Endothelial cell of umbilical vein (primary cell): Measurements from ENCODE around the gene NECTIN2.

Source experiments
- EZH2 ChIP-seq: IDR thresholded peaks from 2 replicates; pipeline ENCODE4 v1.6.1; 2012; ENCODE audit warnings: borderline replicate concordance, low read depth, mild to moderate bottlenecking, moderate library complexity, low read length, inconsistent platforms; ENCODE audit not compliant: severe bottlenecking
- FOS ChIP-seq: IDR thresholded peaks from 2 replicates; pipeline ENCODE4 v1.6.1; 2011; ENCODE audit warnings: mild to moderate bottlenecking, low read length, moderate library complexity, borderline replicate concordance; ENCODE audit not compliant: insufficient read depth
- GATA2 ChIP-seq: IDR thresholded peaks from 2 replicates; pipeline ENCODE4 v1.7.0; 2011; ENCODE audit warnings: low read depth, mild to moderate bottlenecking, moderate library complexity, mixed read lengths, low read length; ENCODE audit not compliant: insufficient read length, insufficient read depth
- JUN ChIP-seq: IDR thresholded peaks from 2 replicates; pipeline ENCODE4 v1.6.1; 2011; ENCODE audit warnings: borderline replicate concordance, low read depth; ENCODE audit not compliant: insufficient read length, insufficient read depth
- MYC ChIP-seq: IDR thresholded peaks from one replicate; pipeline ENCODE4 v1.6.1; 2011; ENCODE audit warnings: mild to moderate bottlenecking, low read depth, low read length
- POLR2A ChIP-seq: IDR thresholded peaks from 2 replicates; pipeline ENCODE4 v1.6.1; 2012; ENCODE audit warnings: low read depth, mild to moderate bottlenecking, control low read depth, low read length
- POLR2AphosphoS5 ChIP-seq: IDR thresholded peaks from 2 replicates; pipeline ENCODE4 v1.6.1; 2012; ENCODE audit warnings: low read depth, mild to moderate bottlenecking, control low read depth, low read length, moderate library complexity; ENCODE audit not compliant: insufficient read depth
- TF ChIP-seq, protein P1 (sequence below), 2 donors: IDR thresholded peaks; 1 replicate in 1 of 2; 2 replicates in 1 of 2; pipeline ENCODE4 v1.5.1; 2011; ENCODE audit warnings: low read length in 2 of 2, mild to moderate bottlenecking in 2 of 2, moderate library complexity in 2 of 2, control low read depth in 1 of 2, inconsistent platforms in 1 of 2, low read depth in 1 of 2; ENCODE audit not compliant: insufficient read depth in 1 of 2; ENCODE audit errors: extremely low read depth in 1 of 2
- TF ChIP-seq, protein P2 (sequence below): IDR thresholded peaks from 2 replicates; pipeline ENCODE4 v1.6.1; 2011; ENCODE audit not compliant: insufficient read depth, insufficient read length

DNA sequence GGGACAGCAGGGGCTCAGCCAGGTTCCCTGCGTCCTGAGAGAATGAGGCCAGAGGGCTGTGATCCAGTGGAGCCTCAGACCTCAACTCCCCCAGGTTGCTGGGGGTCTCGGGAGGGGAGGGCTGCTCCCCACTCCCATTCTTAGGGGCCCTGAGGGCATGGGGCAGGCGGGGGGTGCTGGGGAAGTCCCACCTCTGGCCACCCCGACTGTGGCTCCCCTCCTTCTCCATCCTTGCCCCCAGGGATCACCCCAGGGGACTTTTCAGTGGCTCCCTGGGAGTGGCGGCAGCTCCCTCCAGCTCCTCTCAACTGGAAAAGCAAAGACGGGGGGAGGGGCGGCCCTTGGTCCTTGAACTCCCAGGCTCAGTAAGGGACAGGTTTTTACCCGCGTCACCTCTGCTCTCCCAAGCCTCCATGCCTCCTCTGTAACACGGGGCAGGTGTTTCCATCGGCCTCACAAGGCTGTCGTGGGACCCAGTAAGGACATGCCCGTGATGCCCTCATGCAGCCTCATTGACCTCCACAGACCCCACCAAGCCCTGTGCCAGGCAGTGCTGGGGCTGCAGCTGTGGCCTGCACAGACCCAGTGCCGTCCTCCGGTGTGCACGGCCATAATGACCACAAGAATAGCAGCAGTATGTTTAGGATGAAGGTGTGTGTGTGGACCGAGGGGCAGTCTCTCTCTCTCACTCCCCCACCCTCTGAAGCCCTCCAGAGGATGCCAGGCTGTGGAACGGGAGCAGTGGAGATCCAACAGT is 33.4 kb downstream of the NECTIN2 start:
- TF ChIP-seq, protein P1, sequence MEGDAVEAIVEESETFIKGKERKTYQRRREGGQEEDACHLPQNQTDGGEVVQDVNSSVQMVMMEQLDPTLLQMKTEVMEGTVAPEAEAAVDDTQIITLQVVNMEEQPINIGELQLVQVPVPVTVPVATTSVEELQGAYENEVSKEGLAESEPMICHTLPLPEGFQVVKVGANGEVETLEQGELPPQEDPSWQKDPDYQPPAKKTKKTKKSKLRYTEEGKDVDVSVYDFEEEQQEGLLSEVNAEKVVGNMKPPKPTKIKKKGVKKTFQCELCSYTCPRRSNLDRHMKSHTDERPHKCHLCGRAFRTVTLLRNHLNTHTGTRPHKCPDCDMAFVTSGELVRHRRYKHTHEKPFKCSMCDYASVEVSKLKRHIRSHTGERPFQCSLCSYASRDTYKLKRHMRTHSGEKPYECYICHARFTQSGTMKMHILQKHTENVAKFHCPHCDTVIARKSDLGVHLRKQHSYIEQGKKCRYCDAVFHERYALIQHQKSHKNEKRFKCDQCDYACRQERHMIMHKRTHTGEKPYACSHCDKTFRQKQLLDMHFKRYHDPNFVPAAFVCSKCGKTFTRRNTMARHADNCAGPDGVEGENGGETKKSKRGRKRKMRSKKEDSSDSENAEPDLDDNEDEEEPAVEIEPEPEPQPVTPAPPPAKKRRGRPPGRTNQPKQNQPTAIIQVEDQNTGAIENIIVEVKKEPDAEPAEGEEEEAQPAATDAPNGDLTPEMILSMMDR (IDR thresholded peaks at IDR 0.05; ENCODE audit: extremely low read depth in 1 of 2, insufficient read depth in 1 of 2, low read depth in 1 of 2, low read length in 2 of 2), result no peak
- no peak for TF ChIP-seq POLR2AphosphoS5
- no peak for TF ChIP-seq POLR2A
- TF ChIP-seq GATA2, result no peak
- no peak for TF ChIP-seq EZH2
- TF ChIP-seq, protein P2, sequence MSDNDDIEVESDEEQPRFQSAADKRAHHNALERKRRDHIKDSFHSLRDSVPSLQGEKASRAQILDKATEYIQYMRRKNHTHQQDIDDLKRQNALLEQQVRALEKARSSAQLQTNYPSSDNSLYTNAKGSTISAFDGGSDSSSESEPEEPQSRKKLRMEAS, result no peak
- TF ChIP-seq MYC, result no peak
- no peak for TF ChIP-seq JUN
- no peak for TF ChIP-seq FOS
